ENCODE results near the gene OPA3. TPM values are rescaled to one million over a fixed set of nuclear protein-coding genes. Genes with fewer than 3 reads are reported as not detected.
A peak's percentile ranks its signal among the peaks of the same experiment; 100 is the strongest.

OPA3 gene
- total and polyA plus RNA-seq, 2 experiments from 2014 or later, result 13.7 to 26.7 TPM

- peak; percentile 34 to 40 for DNase-seq (ENCODE audit: low read depth in 1 of 2, low spot score in 1 of 2)
- peaks cover 25% of the 10 kb centered on the region for H3K27me3 ChIP-seq
- peak; percentile 5 for TF ChIP-seq CTCF (IDR thresholded peaks at IDR 0.05; ENCODE audit: low read depth, low read length)
Observed at GRCh38 chr19:45498411-45499195, 86.0 kb downstream of the OPA3 start, which contains the start of gene PPM1N. TSS of gene PPM1N (plus strand) at chr19:45498443. CDS start at chr19:45498473, 30 bp downstream.

GRCh38 chr19:45497791-45498190, 86.8 kb downstream of the OPA3 start:
- Histone ChIP-seq H3K4me1 (ENCODE audit: low read depth) (no peaks in the 10 kb centered on the region), H3K36me3 (no peaks in the 10 kb centered on the region), H3K4me3 (no peak overlapping the region), H3K27ac (no peak overlapping the region), H3K9me3 (ENCODE audit: low read depth) (no peaks in the 10 kb centered on the region), H3K27me3 (peaks cover 25% of the 10 kb centered on the region)
- no peak for TF ChIP-seq CTCF (IDR thresholded peaks at IDR 0.05; ENCODE audit: low read depth, low read length)
- DNase-seq (ENCODE audit: low read depth in 1 of 2, low spot score in 1 of 2), result peak in 1 of 2 donors; percentile 25

More at GRCh38 chr19:45498411-45499195, 86.0 kb downstream of the OPA3 start, which contains the start of gene PPM1N:
- H3K27ac ChIP-seq, result no peak within 1 kb of the TSS
- H3K9me3 ChIP-seq (ENCODE audit: low read depth), result no peaks in the 10 kb centered on the region
- no peaks in the 10 kb centered on the region for H3K4me1 ChIP-seq (ENCODE audit: low read depth)
- no peaks in the 10 kb centered on the region for H3K36me3 ChIP-seq
- peak within 1 kb of the TSS; percentile 29 for H3K4me3 ChIP-seq

GRCh38 chr19:45496349-45496953, 88.2 kb downstream of the OPA3 start:
- H3K9me3 ChIP-seq (ENCODE audit: low read depth), result no peaks in the 10 kb centered on the region
- H3K36me3 ChIP-seq, result no peaks in the 10 kb centered on the region
- no peak for TF ChIP-seq CTCF (IDR thresholded peaks at IDR 0.05; ENCODE audit: low read depth, low read length)
- peak; percentile 28 to 86 for DNase-seq (ENCODE audit: low read depth in 1 of 2, low spot score in 1 of 2)
- H3K27ac ChIP-seq, result peak overlapping the region; percentile 32
- H3K27me3 ChIP-seq, result peaks cover 25% of the 10 kb centered on the region
- no peaks in the 10 kb centered on the region for H3K4me1 ChIP-seq (ENCODE audit: low read depth)
- peak overlapping the region; percentile 86 for H3K4me3 ChIP-seq

GRCh38 chr19:45495178-45495577, 89.4 kb downstream of the OPA3 start:
- H3K27ac ChIP-seq, result no peak overlapping the region
- H3K4me1 ChIP-seq (ENCODE audit: low read depth), result no peaks in the 10 kb centered on the region
- H3K36me3 ChIP-seq, result no peaks in the 10 kb centered on the region
- DNase-seq (ENCODE audit: low read depth in 1 of 2, low spot score in 1 of 2), result no peak
- H3K9me3 ChIP-seq (ENCODE audit: low read depth), result no peaks in the 10 kb centered on the region
- peaks cover 25% of the 10 kb centered on the region for H3K27me3 ChIP-seq
- H3K4me3 ChIP-seq, result no peak overlapping the region
- TF ChIP-seq CTCF (IDR thresholded peaks at IDR 0.05; ENCODE audit: low read depth, low read length), result no peak

GRCh38 chr19:45494261-45494916, 90.2 kb downstream of the OPA3 start:
- Histone ChIP-seq H3K4me1 (ENCODE audit: low read depth) (no peaks in the 10 kb centered on the region), H3K9me3 (ENCODE audit: low read depth) (no peaks in the 10 kb centered on the region), H3K27ac (no peak overlapping the region), H3K36me3 (no peaks in the 10 kb centered on the region), H3K4me3 (no peak overlapping the region), H3K27me3 (peaks cover 18% of the 10 kb centered on the region)
- TF ChIP-seq CTCF (IDR thresholded peaks at IDR 0.05; ENCODE audit: low read depth, low read length), result no peak
- no peak for DNase-seq (ENCODE audit: low read depth in 1 of 2, low spot score in 1 of 2)
